Endothelial cell (in vitro differentiated cells): ENCODE results near the gene IFFO2. TPM values are rescaled to one million over a fixed set of nuclear protein-coding genes. Genes with fewer than 3 reads are reported as not detected.

Experiments used
- DNase-seq: peaks from one replicate; pipeline ENCODE4 v3.0.0; 2021; ENCODE audit warnings: low spot score
- H3K27ac Mint-ChIP-seq: one replicate; pipeline ENCODE4 v1.8.0; 2021; ENCODE audit warnings: mixed read lengths, inconsistent platforms; ENCODE audit not compliant: unreplicated experiment
- H3K27me3 Mint-ChIP-seq: one replicate; pipeline ENCODE4 v1.8.0; 2021; ENCODE audit warnings: mild to moderate bottlenecking, moderate library complexity, mixed read lengths, inconsistent platforms; ENCODE audit not compliant: unreplicated experiment
- H3K36me3 Mint-ChIP-seq: one replicate; pipeline ENCODE4 v1.8.0; 2021; ENCODE audit warnings: mild to moderate bottlenecking, low read depth, mixed read lengths, inconsistent platforms; ENCODE audit not compliant: unreplicated experiment
- H3K4me1 Mint-ChIP-seq: one replicate; pipeline ENCODE4 v1.8.0; 2021; ENCODE audit warnings: mild to moderate bottlenecking, mixed read lengths, inconsistent platforms; ENCODE audit not compliant: unreplicated experiment
- H3K4me3 Mint-ChIP-seq: one replicate; pipeline ENCODE4 v1.8.0; 2021; ENCODE audit warnings: mild to moderate bottlenecking, mixed read lengths, inconsistent platforms; ENCODE audit not compliant: unreplicated experiment
- H3K9me3 Mint-ChIP-seq: one replicate; pipeline ENCODE4 v1.8.0; 2021; ENCODE audit warnings: mixed read lengths, inconsistent platforms; ENCODE audit not compliant: unreplicated experiment
- CTCF ChIP-seq: fragments of 200-600 bp; sonication (generic); IDR thresholded peaks from one replicate; pipeline ENCODE4 v1.5.0; 2021; ENCODE audit warnings: antibody characterized with exemption; ENCODE audit not compliant: unreplicated experiment
- long read RNA-seq: library from polyadenylated mRNA; unstranded; transcript quantifications from one replicate; pipeline ENCODE4 v2.0.0, GENCODE V29; 2020; ENCODE audit not compliant: unreplicated experiment
- total RNA-seq: library from RNA; stranded (reverse); fragmentation: NEBNext Ultra II Directional; extraction: Animal tissue kit (Norgen Biotek cat#: 25700); gene quantifications from one replicate; pipeline ENCODE4 v1.2.1, GENCODE V29; 2021; ENCODE audit not compliant: unreplicated experiment

Gene IFFO2
- 16.7 TPM for total RNA-seq
- long read RNA-seq: 0 reads

DNA sequence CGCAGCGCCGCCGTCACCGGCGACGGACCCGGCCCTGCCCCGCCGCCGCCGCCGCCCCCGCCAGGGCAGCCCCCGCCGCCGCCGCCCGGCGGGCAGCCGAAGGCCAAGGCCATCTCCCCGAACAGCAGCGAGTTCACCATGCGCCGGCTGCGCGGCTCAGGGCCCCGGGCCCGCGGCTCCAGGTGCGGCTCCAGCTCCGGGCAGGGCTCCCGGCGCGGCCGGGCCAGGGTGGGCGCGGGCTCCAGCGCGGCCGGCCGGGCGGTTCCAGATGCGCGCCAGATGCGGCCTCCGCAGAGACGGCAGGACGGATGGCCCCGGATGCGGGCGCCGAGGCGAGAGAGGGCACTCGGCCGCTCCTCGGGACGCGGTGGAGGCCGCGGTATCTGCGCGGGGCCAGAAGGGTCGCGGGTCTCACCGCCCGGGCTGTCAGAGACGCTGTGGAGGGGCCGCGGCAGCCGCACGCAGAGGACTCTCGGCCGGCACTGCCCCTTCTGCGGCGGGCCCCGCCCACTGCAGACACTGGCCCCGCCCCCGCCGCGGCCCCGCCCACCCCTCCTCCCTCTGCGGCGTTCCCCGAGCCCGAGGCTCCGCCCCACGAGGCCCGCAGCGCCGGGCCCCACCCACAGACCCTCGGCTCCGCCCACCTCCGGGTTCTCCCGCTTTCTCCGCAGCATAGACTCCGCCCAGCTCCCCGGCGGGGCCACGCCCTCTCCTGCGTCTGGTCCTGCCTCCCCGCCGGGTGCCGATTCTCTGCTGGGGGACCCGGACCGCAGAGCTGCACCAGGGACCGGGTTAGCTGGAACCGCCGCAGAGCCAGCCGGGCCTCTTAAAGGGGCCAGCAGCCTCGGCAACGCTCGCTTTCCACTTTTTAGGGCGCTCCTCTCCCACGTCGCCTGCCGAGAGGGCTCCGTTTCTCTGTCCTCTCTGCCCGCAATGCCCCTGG is at the start of gene IFFO2:
TSS of gene IFFO2 (minus strand) at position 484 of the 943 bp plus-strand sequence. CDS start at position 140, 344 bp downstream.
- TF ChIP-seq CTCF: no peak
- DNase-seq: peak; percentile 98
- Mint-ChIP-seq H3K9me3 (no peaks in the 10 kb centered on the region), H3K36me3 (peaks cover 6% of the 10 kb centered on the region), H3K4me3 (peak within 1 kb of the TSS; percentile 85), H3K27ac (no peak within 1 kb of the TSS), H3K4me1 (peaks cover 30% of the 10 kb centered on the region), H3K27me3 (peaks cover 11% of the 10 kb centered on the region)

- H3K36me3 Mint-ChIP-seq: no peaks in the 10 kb centered on the region
- no peak overlapping the region for H3K27ac Mint-ChIP-seq
- no peaks in the 10 kb centered on the region for H3K4me1 Mint-ChIP-seq
- H3K9me3 Mint-ChIP-seq: no peaks in the 10 kb centered on the region
- H3K27me3 Mint-ChIP-seq: peaks cover 2% of the 10 kb centered on the region
- no peak for TF ChIP-seq CTCF
- no peak for DNase-seq
- H3K4me3 Mint-ChIP-seq: no peak overlapping the region
Observed at GRCh38 chr1:19006000-19006399, 49.5 kb upstream of the IFFO2 start.

- TF ChIP-seq CTCF: no peak
- Mint-ChIP-seq H3K9me3 (peaks cover 6% of the 10 kb centered on the region), H3K27me3 (peaks cover 2% of the 10 kb centered on the region), H3K36me3 (no peaks in the 10 kb centered on the region), H3K4me3 (no peak overlapping the region), H3K27ac (no peak overlapping the region), H3K4me1 (no peaks in the 10 kb centered on the region)
- no peak for DNase-seq
Observed at GRCh38 chr1:19003371-19004290, 47.2 kb upstream of the IFFO2 start.

GRCh38 chr1:19000065-19000464 is 43.6 kb upstream of the IFFO2 start:
- Mint-ChIP-seq H3K9me3 (peaks cover 6% of the 10 kb centered on the region), H3K27me3 (no peaks in the 10 kb centered on the region), H3K4me3 (no peak overlapping the region), H3K36me3 (no peaks in the 10 kb centered on the region), H3K27ac (no peak overlapping the region), H3K4me1 (no peaks in the 10 kb centered on the region)
- no peak for DNase-seq
- no peak for TF ChIP-seq CTCF
